IPS DF 6.9 (cell line): ENCODE data around the gene PLD5.

ENCODE experiments used
- DNase-seq: peaks from one replicate; pipeline ENCODE4 v3.0.0-alpha.2; 2013; ENCODE audit warnings: low read depth, low spot score
- H3K27ac ChIP-seq: one replicate; pipeline ENCODE4 v1.5.1; 2013; ENCODE audit warnings: low read length, control low read depth
- H3K27me3 ChIP-seq: 2 replicates; pipeline ENCODE4 v1.6.1; 2013; ENCODE audit warnings: mild to moderate bottlenecking, low read length; ENCODE audit not compliant: control insufficient read depth, insufficient read depth
- H3K36me3 ChIP-seq: 2 replicates; pipeline ENCODE4 v1.6.1; 2013; ENCODE audit warnings: low read length; ENCODE audit not compliant: control insufficient read depth, insufficient read depth
- H3K4me1 ChIP-seq: 2 replicates; pipeline ENCODE4 v1.6.1; 2013; ENCODE audit warnings: low read length; ENCODE audit not compliant: control insufficient read depth, insufficient read depth
- H3K4me3 ChIP-seq: 2 replicates; pipeline ENCODE4 v1.5.1; 2013; ENCODE audit warnings: mild to moderate bottlenecking, low read length
- H3K9me3 ChIP-seq: 2 replicates; pipeline ENCODE4 v1.6.1; 2013; ENCODE audit warnings: low read length, inconsistent platforms; ENCODE audit not compliant: control insufficient read depth, insufficient read depth
- WGBS: extraction: QIAGEN DNeasy Blood & Tissue Kit; methylation state at CpG from one replicate; pipeline ENCODE4 v1.1.7; 2013; ENCODE audit warnings: mixed read lengths, missing lambda C conversion rate; ENCODE audit not compliant: insufficient read length, insufficient coverage; 5-methylcytosine and 5-hydroxymethylcytosine counted together

Gene PLD5

GRCh38 chr1:242454262-242455051, 70.0 kb downstream of the PLD5 start:
- WGBS, result no CpG with 5 or more reads among the region's 9 CpGs
- no peak overlapping the region for H3K4me3 ChIP-seq

GRCh38 chr1:242452573-242452972, 71.9 kb downstream of the PLD5 start:
- Histone ChIP-seq H3K27me3 (no peaks in the 10 kb centered on the region), H3K4me3 (no peak overlapping the region), H3K9me3 (no peaks in the 10 kb centered on the region), H3K36me3 (no peaks in the 10 kb centered on the region; the same call in 1 of the 2 replicates), H3K27ac (no peak overlapping the region), H3K4me1 (peaks cover 4% of the 10 kb centered on the region; the same call in 1 of the 2 replicates)
- WGBS, result no CpG with 5 or more reads among the region's 8 CpGs
- DNase-seq, result no peak

More at GRCh38 chr1:242454262-242455051, 70.0 kb downstream of the PLD5 start:
- peaks cover 3% of the 10 kb centered on the region; the same call in 1 of the 2 replicates for H3K4me1 ChIP-seq
- H3K36me3 ChIP-seq, result no peaks in the 10 kb centered on the region
- no peaks in the 10 kb centered on the region for H3K27me3 ChIP-seq
- DNase-seq, result no peak
- no peaks in the 10 kb centered on the region for H3K9me3 ChIP-seq
- no peak overlapping the region for H3K27ac ChIP-seq

GRCh38 chr1:242449661-242450060, 74.8 kb downstream of the PLD5 start:
- no peaks in the 10 kb centered on the region for H3K9me3 ChIP-seq
- WGBS, result no CpG with 5 or more reads among the region's 9 CpGs
- no peaks in the 10 kb centered on the region; the same call in 1 of the 2 replicates for H3K36me3 ChIP-seq
- H3K27me3 ChIP-seq, result no peaks in the 10 kb centered on the region
- H3K4me3 ChIP-seq, result no peak overlapping the region
- H3K27ac ChIP-seq, result no peak overlapping the region
- no peak for DNase-seq
- H3K4me1 ChIP-seq, result peaks cover 7% of the 10 kb centered on the region; the same call in 1 of the 2 replicates

- Histone ChIP-seq H3K27me3 (no peaks in the 10 kb centered on the region), H3K4me3 (no peak overlapping the region), H3K36me3 (no peaks in the 10 kb centered on the region; the same call in 1 of the 2 replicates), H3K27ac (no peak overlapping the region), H3K4me1 (peaks cover 7% of the 10 kb centered on the region; the same call in 1 of the 2 replicates), H3K9me3 (no peaks in the 10 kb centered on the region)
- no CpG with 5 or more reads among the region's 12 CpGs for WGBS
- no peak for DNase-seq
These were observed 75.4 kb downstream of the PLD5 start for GRCh38 chr1:242448910-242449645.

GRCh38 chr1:242447689-242448088, 76.8 kb downstream of the PLD5 start:
- DNase-seq, result no peak
- Histone ChIP-seq H3K36me3 (no peaks in the 10 kb centered on the region; the same call in 1 of the 2 replicates), H3K4me1 (peaks cover 7% of the 10 kb centered on the region; the same call in 1 of the 2 replicates), H3K4me3 (no peak overlapping the region), H3K27me3 (no peaks in the 10 kb centered on the region), H3K27ac (no peak overlapping the region), H3K9me3 (no peaks in the 10 kb centered on the region)
- WGBS, result no CpG with 5 or more reads among the region's 7 CpGs

DNA sequence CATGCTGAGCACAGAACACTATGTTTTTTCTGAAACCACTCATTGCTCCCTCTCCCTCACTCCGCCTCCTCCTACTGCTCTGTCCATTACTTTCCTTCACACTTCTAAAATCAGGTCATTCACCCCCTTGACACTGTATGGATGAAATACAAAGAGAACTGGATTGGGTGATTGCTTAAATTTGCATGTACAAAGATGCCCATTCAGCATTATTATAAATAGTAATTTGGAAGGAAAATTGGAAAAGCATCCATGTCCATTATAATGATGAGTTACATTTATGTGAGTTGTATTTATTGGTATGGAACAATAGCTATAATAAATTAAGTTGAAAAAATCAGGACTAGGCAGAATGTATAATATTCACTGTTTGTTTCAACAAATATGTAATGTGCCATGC, 83.7 kb downstream of the PLD5 start:
- Histone ChIP-seq H3K4me3 (no peak overlapping the region), H3K27me3 (no peaks in the 10 kb centered on the region), H3K4me1 (no peaks in the 10 kb centered on the region), H3K9me3 (no peaks in the 10 kb centered on the region), H3K36me3 (no peaks in the 10 kb centered on the region), H3K27ac (no peak overlapping the region)
- DNase-seq, result no peak
- no CpG with 5 or more reads among the region's 1 CpG for WGBS

DNA sequence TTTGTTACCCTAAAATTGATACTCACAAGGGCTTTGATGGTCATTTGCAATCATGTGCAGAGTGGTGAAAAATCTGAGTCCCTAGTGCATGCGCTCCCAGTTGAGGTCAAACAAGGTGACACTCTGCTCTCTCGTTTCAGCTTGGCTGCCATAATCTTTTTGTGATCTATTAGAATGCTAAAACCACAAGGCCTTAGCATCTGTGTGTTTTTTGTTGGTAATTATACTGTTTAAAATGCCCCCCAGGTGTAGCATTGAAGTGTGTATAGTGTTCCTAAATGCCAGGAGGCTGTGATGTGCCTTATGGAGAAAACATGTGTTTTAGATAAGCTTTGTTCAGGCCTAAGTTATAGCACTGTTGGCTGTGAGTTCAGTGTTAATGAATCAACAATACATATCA, 89.3 kb downstream of the PLD5 start:
- no peak overlapping the region for H3K4me3 ChIP-seq
- H3K4me1 ChIP-seq, result no peaks in the 10 kb centered on the region
- DNase-seq, result no peak
- no CpG with 5 or more reads among the region's 2 CpGs for WGBS
- no peaks in the 10 kb centered on the region for H3K27me3 ChIP-seq
- no peaks in the 10 kb centered on the region for H3K9me3 ChIP-seq
- H3K27ac ChIP-seq, result no peak overlapping the region
- H3K36me3 ChIP-seq, result no peaks in the 10 kb centered on the region

DNA sequence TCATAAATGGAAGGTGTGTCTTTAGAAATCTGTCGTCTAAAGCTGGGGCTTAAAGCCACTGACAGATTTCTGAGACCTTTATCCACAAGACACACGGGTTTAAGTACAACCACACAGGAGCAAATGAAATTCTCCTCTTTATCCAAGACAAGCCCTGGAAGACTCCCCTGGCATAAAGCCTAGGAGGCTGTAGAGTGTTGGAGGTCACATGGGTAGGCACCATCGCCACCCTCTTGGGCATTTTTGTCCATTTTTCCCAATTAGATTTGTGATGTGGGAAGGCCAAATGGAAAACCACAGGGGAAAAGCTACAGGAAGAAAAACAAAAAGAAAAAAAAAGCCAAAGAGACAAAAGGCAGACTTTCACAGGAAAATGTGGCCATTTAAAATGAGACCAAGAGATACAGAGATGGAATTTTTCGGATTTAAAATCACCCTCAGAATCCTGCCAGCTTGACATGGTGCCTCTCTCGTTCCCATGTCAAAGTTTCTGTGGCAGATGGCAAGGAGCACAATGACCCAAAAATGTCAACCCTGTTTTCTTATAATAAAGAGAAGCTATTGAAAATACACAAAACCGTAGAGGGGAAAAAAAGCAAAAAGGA, 91.9 kb downstream of the PLD5 start:
- Histone ChIP-seq H3K27ac (no peak overlapping the region), H3K4me1 (no peaks in the 10 kb centered on the region), H3K9me3 (no peaks in the 10 kb centered on the region), H3K4me3 (no peak overlapping the region), H3K36me3 (no peaks in the 10 kb centered on the region), H3K27me3 (no peaks in the 10 kb centered on the region)
- DNase-seq, result no peak
- WGBS, result no CpG with 5 or more reads among the region's 6 CpGs

DNA sequence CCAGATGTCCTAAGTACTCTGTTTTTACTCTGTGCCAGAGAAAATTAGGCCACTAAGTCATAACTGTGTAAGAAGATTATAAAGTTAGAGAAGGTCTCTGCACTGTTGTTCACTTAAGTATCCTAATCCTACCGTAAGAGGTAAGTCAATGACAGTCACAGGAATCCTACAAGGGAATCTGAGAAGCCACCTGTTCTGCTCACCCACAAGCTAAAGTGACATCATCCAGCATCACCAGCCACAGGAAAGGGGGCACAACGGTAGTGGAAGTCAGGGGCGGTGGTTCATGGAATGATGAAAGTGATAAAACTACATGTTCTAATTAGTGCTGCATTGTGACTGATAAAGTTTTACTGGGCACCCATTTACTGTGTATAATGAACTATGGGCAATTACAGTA, 92.7 kb downstream of the PLD5 start:
- no peaks in the 10 kb centered on the region for H3K9me3 ChIP-seq
- no peaks in the 10 kb centered on the region for H3K36me3 ChIP-seq
- DNase-seq, result no peak
- no CpG with 5 or more reads among the region's 3 CpGs for WGBS
- no peak overlapping the region for H3K27ac ChIP-seq
- H3K4me3 ChIP-seq, result no peak overlapping the region
- H3K27me3 ChIP-seq, result no peaks in the 10 kb centered on the region
- no peaks in the 10 kb centered on the region for H3K4me1 ChIP-seq

DNA sequence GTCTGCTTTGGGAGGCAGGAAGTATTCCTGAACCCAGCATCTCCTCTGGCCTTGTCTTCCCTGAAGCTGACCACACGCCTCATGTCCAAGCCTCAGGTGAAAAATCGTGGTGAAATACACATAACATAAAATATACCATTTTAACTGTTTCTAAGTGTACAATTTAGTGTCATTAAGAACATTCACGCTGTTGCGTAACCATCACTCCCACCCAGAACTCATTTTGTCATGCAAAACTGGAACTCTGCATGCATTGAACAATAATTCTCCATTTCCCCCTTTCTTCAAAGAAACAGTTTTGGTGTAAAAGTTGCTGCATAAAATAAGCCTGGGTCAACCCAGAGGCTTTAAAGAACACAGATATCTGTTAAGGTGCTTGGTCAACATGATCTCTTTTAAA, 93.5 kb downstream of the PLD5 start:
- no peaks in the 10 kb centered on the region for H3K36me3 ChIP-seq
- no CpG with 5 or more reads among the region's 4 CpGs for WGBS
- no peak for DNase-seq
- no peaks in the 10 kb centered on the region for H3K9me3 ChIP-seq
- H3K4me1 ChIP-seq, result no peaks in the 10 kb centered on the region
- no peak overlapping the region for H3K27ac ChIP-seq
- no peaks in the 10 kb centered on the region for H3K27me3 ChIP-seq
- H3K4me3 ChIP-seq, result no peak overlapping the region
